ENCODE data around the gene VOPP1.

- TF ChIP-seq CTCF (IDR thresholded peaks at IDR 0.05) (no peak), ESRRA (CRISPR knock-in tag; IDR thresholded peaks at IDR 0.05; ENCODE audit: borderline replicate concordance) (no peak), FOXP1 (CRISPR knock-in tag; IDR thresholded peaks at IDR 0.05; ENCODE audit: borderline replicate concordance) (no peak), USF2 (CRISPR knock-in tag; IDR thresholded peaks at IDR 0.05) (no peak), KAT7 (CRISPR knock-in tag; IDR thresholded peaks at IDR 0.05; ENCODE audit: borderline replicate concordance) (no peak), ZBTB21 (CRISPR knock-in tag; IDR thresholded peaks at IDR 0.05; ENCODE audit: borderline replicate concordance) (no peak), NFYB (CRISPR knock-in tag; conservative IDR thresholded peaks at IDR 0.05; ENCODE audit: low read depth) (no peak), CREB1 (CRISPR knock-in tag; IDR thresholded peaks at IDR 0.05) (no peak), ATF3 (CRISPR knock-in tag; conservative IDR thresholded peaks at IDR 0.05) (no peak), CBFB (CRISPR knock-in tag; IDR thresholded peaks at IDR 0.05; ENCODE audit: low read depth) (no peak), ZNF423 (CRISPR knock-in tag; IDR thresholded peaks at IDR 0.05) (no peak), IRF1 (CRISPR knock-in tag; IDR thresholded peaks at IDR 0.05) (no peak), ETV6 (CRISPR knock-in tag; IDR thresholded peaks at IDR 0.05) (no peak)
Observed at GRCh38 chr7:55594870-55595269, 22.6 kb upstream of the VOPP1 start.

Data from WTC11 (cell line).